CD4-positive, CD25-positive, alpha-beta regulatory T cell (primary cell): Measurements from ENCODE around the gene CCDC17. TPM values are rescaled to one million over a fixed set of nuclear protein-coding genes. Genes with fewer than 3 reads are reported as not detected.

Experiments used
- ATAC-seq, 2 donors: fragments of 150-1000 bp; cut with Tn5 transposase; one replicate each; pipeline ENCODE4 v1.10.0; 2021; ENCODE audit warnings: low read depth in 2 of 2, moderate number of reproducible peaks in 2 of 2, moderate library complexity in 1 of 2
- DNase-seq, 3 donors: peaks; one replicate each; pipeline versions ENCODE4 v3.0.0 to v3.0.0-alpha.2; 2012 to 2022; ENCODE audit warnings: mixed read lengths in 1 of 3
- H3K27ac ChIP-seq: one replicate; pipeline ENCODE4 v1.7.0; 2013; ENCODE audit warnings: mild to moderate bottlenecking, low read length; ENCODE audit not compliant: insufficient read depth, poor library complexity, severe bottlenecking
- H3K27me3 ChIP-seq: one replicate; pipeline ENCODE4 v1.7.0; 2013; ENCODE audit warnings: low read length; ENCODE audit not compliant: control insufficient read depth, insufficient read depth
- H3K36me3 ChIP-seq: one replicate; pipeline ENCODE4 v1.7.0; 2013; ENCODE audit warnings: mild to moderate bottlenecking, low read length, moderate library complexity; ENCODE audit not compliant: control insufficient read depth, insufficient read depth
- H3K4me1 ChIP-seq: 2 replicates; pipeline ENCODE4 v1.7.0; 2013; ENCODE audit warnings: mild to moderate bottlenecking, low read length; ENCODE audit not compliant: insufficient read depth, control insufficient read depth, poor library complexity, severe bottlenecking
- H3K4me3 ChIP-seq: one replicate; pipeline ENCODE4 v1.7.0; 2013; ENCODE audit warnings: low read depth, mild to moderate bottlenecking, low read length, moderate library complexity
- H3K9me3 ChIP-seq, 2 experiments: 1 replicate in 1 of 2; 2 replicates in 1 of 2; pipeline ENCODE4 v1.7.0; 2013; ENCODE audit warnings: low read length in 2 of 2, mild to moderate bottlenecking in 1 of 2, moderate library complexity in 1 of 2; ENCODE audit not compliant: control insufficient read depth in 2 of 2
- H3K27ac Mint-ChIP-seq, 3 donors: one replicate each; pipeline ENCODE4 v1.8.0; 2020 to 2022; ENCODE audit warnings: mild to moderate bottlenecking in 3 of 3, mixed read lengths in 3 of 3, moderate library complexity in 2 of 3
- H3K27me3 Mint-ChIP-seq: one replicate; pipeline ENCODE4 v1.8.0; 2022; ENCODE audit warnings: mild to moderate bottlenecking, mixed read lengths
- H3K36me3 Mint-ChIP-seq: one replicate; pipeline ENCODE4 v1.8.0; 2020; ENCODE audit warnings: mixed read lengths
- H3K4me1 Mint-ChIP-seq, 4 donors: one replicate each; pipeline ENCODE4 v1.8.0; 2020 to 2022; ENCODE audit warnings: mixed read lengths in 4 of 4, mild to moderate bottlenecking in 1 of 4
- H3K4me3 Mint-ChIP-seq, 4 donors: one replicate each; pipeline ENCODE4 v1.8.0; 2020 to 2022; ENCODE audit warnings: mild to moderate bottlenecking in 4 of 4, mixed read lengths in 4 of 4, moderate library complexity in 3 of 4
- H3K9me3 Mint-ChIP-seq, 7 donors: one replicate each; pipeline ENCODE4 v1.8.0; 2020 to 2022; ENCODE audit warnings: mixed read lengths in 7 of 7, mild to moderate bottlenecking in 3 of 7, moderate library complexity in 2 of 7
- polyA plus RNA-seq, 4 donors: library from polyadenylated mRNA; unstranded; fragments of 300-500 nt; fragmentation: Illumina TruSeq; gene quantifications; one replicate each; pipeline ENCODE4 v1.2.3, GENCODE V29; 2021
- total RNA-seq: library from RNA; stranded (reverse); gene quantifications from one replicate; pipeline ENCODE4 v1.2.3, GENCODE V29; 2022

CCDC17 gene
- total and polyA plus RNA-seq, 5 donors from 2014 or later, result 0.23 to 6.1 (median 0.25) TPM; not detected in 2

GRCh38 chr1:45570631-45571030, 53.2 kb downstream of the CCDC17 start:
- H3K9me3 Mint-ChIP-seq, result no peaks in the 10 kb centered on the region
- H3K27me3 Mint-ChIP-seq, result no peaks in the 10 kb centered on the region
- Histone ChIP-seq H3K9me3 (no peaks in the 10 kb centered on the region), H3K4me3 (no peak overlapping the region), H3K36me3 (peaks cover 22% of the 10 kb centered on the region), H3K27ac (no peak overlapping the region), H3K4me1 (no peaks in the 10 kb centered on the region), H3K27me3 (no peaks in the 10 kb centered on the region)
- DNase-seq (no peak), ATAC-seq (no peak)
- peaks cover 0 to 3% (median under 1%) of the 10 kb centered on the region in 4 donors for H3K4me1 Mint-ChIP-seq
- H3K4me3 Mint-ChIP-seq, result no peak overlapping the region
- H3K27ac Mint-ChIP-seq, result no peak overlapping the region
- peaks cover 32% of the 10 kb centered on the region for H3K36me3 Mint-ChIP-seq

Other genes starting within 250 kb of the CCDC17 start
- 5.3 TPM for gene TESK2, start 132.9 kb downstream of the CCDC17 start, total RNA-seq
- 1 to 10 TPM; 2.9 to 4.5 (median 3.7) TPM for gene TESK2, start 132.9 kb downstream of the CCDC17 start, polyA plus RNA-seq
- 0.89 TPM for gene CCDC163, start 124.0 kb downstream of the CCDC17 start, total RNA-seq
- gene CCDC163, start 124.0 kb downstream of the CCDC17 start, polyA plus RNA-seq, result 1 to 10 TPM; 1.9 to 8.8 (median 5.6) TPM
- gene MMACHC, start 123.8 kb downstream of the CCDC17 start, total RNA-seq, result 0.84 TPM
- gene MMACHC, start 123.8 kb downstream of the CCDC17 start, polyA plus RNA-seq, result under 1 TPM in 3 of 4 donors, not detected in 1; 0.09 to 0.33 (median 0.14) TPM
- gene PRDX1, start 102.2 kb downstream of the CCDC17 start, total RNA-seq, result 96.7 TPM
- gene PRDX1, start 102.2 kb downstream of the CCDC17 start, polyA plus RNA-seq, result 100 to 1,000 TPM; 287 to 384 (median 351) TPM
- gene AKR1A1, start 73.2 kb downstream of the CCDC17 start, total RNA-seq, result 53.1 TPM
- gene AKR1A1, start 73.2 kb downstream of the CCDC17 start, polyA plus RNA-seq, result 100 to 1,000 TPM in 2 of 4 donors, 10 to 100 TPM in 2; 78.7 to 117 (median 97.0) TPM
- 147 TPM for gene NASP, start 40.0 kb downstream of the CCDC17 start, total RNA-seq
- gene NASP, start 40.0 kb downstream of the CCDC17 start, polyA plus RNA-seq, result 10 to 100 TPM; 77.8 to 88.3 (median 80.7) TPM
- gene GPBP1L1, start 62.5 kb upstream of the CCDC17 start, total RNA-seq, result 177 TPM
- 100 to 1,000 TPM in 2 of 4 donors, 10 to 100 TPM in 2; 96.2 to 104 (median 98.9) TPM for gene GPBP1L1, start 62.5 kb upstream of the CCDC17 start, polyA plus RNA-seq
- gene TMEM69, start 64.1 kb upstream of the CCDC17 start, total RNA-seq, result 15.5 TPM
- gene TMEM69, start 64.1 kb upstream of the CCDC17 start, polyA plus RNA-seq, result 10 to 100 TPM; 41.5 to 57.7 (median 53.7) TPM
- gene IPP, start 126.6 kb upstream of the CCDC17 start, total RNA-seq, result 12.8 TPM
- gene IPP, start 126.6 kb upstream of the CCDC17 start, polyA plus RNA-seq, result 10 to 100 TPM; 10.1 to 11.7 (median 11.2) TPM
- gene MAST2, start 179.6 kb upstream of the CCDC17 start, total RNA-seq, result 13.1 TPM
- gene MAST2, start 179.6 kb upstream of the CCDC17 start, polyA plus RNA-seq, result 1 to 10 TPM in 2 of 4 donors, under 1 TPM in 2; 0.71 to 3.2 (median 1.3) TPM